Activated CD8-positive, alpha-beta T cell treated with anti-CD3 and anti-CD28 coated beads for 36 hours (primary cell): ENCODE results near the gene SASH1. TPM values are rescaled to one million over a fixed set of nuclear protein-coding genes. Genes with fewer than 3 reads are reported as not detected.

ENCODE experiments used
- ATAC-seq: fragments of 200-7000 bp; cut with Tn5 transposase; one replicate; pipeline ENCODE4 v1.10.0; 2021; ENCODE audit warnings: mild to moderate bottlenecking, moderate library complexity
- CTCF ChIA-PET: fragments of 350-600 bp; sonication (Branson Sonifier 250); formaldehyde crosslinking; loops from one replicate; lab custom pipeline; 2021; ENCODE audit warnings: antibody characterized with exemption; lab: Charles Lee
- POLR2A ChIA-PET: fragments of 350-600 bp; sonication (Branson Sonifier 250); formaldehyde crosslinking; loops from one replicate; lab custom pipeline; 2021; ENCODE audit warnings: antibody characterized with exemption; lab: Charles Lee
- DNase-seq: peaks from one replicate; pipeline ENCODE4 v3.0.0-alpha.2; 2020
- H3K27ac Mint-ChIP-seq: one replicate; pipeline ENCODE4 v1.8.0; 2021; ENCODE audit warnings: mild to moderate bottlenecking, mixed read lengths
- H3K27me3 Mint-ChIP-seq: one replicate; pipeline ENCODE4 v1.8.0; 2021; ENCODE audit warnings: mixed read lengths
- H3K36me3 Mint-ChIP-seq: one replicate; pipeline ENCODE4 v1.8.0; 2021; ENCODE audit warnings: low read depth, mixed read lengths
- H3K4me1 Mint-ChIP-seq: one replicate; pipeline ENCODE4 v1.8.0; 2021; ENCODE audit warnings: low read depth, mixed read lengths
- H3K4me3 Mint-ChIP-seq: one replicate; pipeline ENCODE4 v1.8.0; 2021; ENCODE audit warnings: mild to moderate bottlenecking, moderate library complexity, mixed read lengths
- H3K9me3 Mint-ChIP-seq: one replicate; pipeline ENCODE4 v1.8.0; 2021; ENCODE audit warnings: mixed read lengths
- intact Hi-C: fragments of 100-400 bp; cut with micrococcal nuclease; formaldehyde crosslinking; loops from one replicate; pipeline ENCODE4 v1.10.0; 2022
- total RNA-seq, 2 experiments: library from RNA; stranded (reverse); gene quantifications; one replicate each; pipeline ENCODE4 v1.2.3, GENCODE V29; 2021
- TF ChIP-seq, protein P1 (sequence below): fragments of 200-600 bp; IDR thresholded peaks from one replicate; pipeline ENCODE4 v1.8.0; 2022; ENCODE audit warnings: antibody characterized with exemption, mild to moderate bottlenecking

Gene SASH1
- total RNA-seq, 2 experiments from 2014 or later = 0.04 to 0.05 TPM

DNA sequence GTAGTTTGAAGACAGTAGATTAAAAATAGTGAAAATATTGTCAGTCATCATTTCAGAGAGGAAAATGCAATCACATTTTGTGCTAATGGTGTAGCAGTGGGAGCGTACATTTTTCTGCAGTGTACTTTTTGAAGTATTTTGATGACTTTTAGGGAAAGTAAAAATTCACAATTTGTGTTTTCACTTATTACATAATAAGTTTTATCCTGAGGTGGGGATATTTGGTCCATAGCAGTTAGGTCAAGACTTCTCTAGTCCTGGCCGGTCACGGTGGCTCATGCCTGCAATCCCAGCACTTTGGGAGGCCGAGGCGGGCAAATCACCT lies 122.3 kb downstream of the SASH1 start:
- DNase-seq (no peak), ATAC-seq (no peak)
- peaks cover 8% of the 10 kb centered on the region for H3K27me3 Mint-ChIP-seq
- intact Hi-C loops = no loop called here
- POLR2A ChIA-PET = no interaction called here
- TF ChIP-seq, protein P1, sequence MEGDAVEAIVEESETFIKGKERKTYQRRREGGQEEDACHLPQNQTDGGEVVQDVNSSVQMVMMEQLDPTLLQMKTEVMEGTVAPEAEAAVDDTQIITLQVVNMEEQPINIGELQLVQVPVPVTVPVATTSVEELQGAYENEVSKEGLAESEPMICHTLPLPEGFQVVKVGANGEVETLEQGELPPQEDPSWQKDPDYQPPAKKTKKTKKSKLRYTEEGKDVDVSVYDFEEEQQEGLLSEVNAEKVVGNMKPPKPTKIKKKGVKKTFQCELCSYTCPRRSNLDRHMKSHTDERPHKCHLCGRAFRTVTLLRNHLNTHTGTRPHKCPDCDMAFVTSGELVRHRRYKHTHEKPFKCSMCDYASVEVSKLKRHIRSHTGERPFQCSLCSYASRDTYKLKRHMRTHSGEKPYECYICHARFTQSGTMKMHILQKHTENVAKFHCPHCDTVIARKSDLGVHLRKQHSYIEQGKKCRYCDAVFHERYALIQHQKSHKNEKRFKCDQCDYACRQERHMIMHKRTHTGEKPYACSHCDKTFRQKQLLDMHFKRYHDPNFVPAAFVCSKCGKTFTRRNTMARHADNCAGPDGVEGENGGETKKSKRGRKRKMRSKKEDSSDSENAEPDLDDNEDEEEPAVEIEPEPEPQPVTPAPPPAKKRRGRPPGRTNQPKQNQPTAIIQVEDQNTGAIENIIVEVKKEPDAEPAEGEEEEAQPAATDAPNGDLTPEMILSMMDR = peak; percentile 19
- H3K36me3 Mint-ChIP-seq = no peaks in the 10 kb centered on the region
- no peaks in the 10 kb centered on the region for H3K9me3 Mint-ChIP-seq
- CTCF ChIA-PET = interaction anchor here (1.0 to 4.6 kb wide), 6 partner anchors 11 to 288 kb away, joined by 3 to 43 read pairs (median 4); no protein-coding TSS in a partner anchor
- H3K4me3 Mint-ChIP-seq = no peak overlapping the region
- H3K4me1 Mint-ChIP-seq = no peaks in the 10 kb centered on the region
- H3K27ac Mint-ChIP-seq = no peak overlapping the region

DNA sequence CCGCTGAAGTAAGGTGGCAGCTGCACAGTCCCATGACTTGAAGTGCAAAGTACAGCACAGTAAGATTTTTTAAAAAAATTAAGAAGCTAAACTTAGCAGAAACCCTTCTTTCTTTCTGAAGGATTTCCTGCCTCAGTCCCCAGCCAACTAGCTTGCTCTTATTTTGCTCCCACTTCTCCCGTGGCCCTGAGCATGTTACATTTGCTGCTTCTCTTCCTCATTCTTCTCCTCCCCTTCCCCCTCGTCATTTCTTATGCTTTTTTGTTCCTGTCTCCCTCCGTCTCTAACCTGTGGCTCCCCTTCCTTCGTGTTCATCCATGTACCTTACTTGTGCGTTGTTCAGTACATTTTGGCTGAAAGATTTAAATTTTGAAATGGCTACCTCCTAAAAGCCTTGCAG lies 123.0 kb downstream of the SASH1 start:
- POLR2A ChIA-PET = no interaction called here
- H3K27me3 Mint-ChIP-seq = peaks cover 10% of the 10 kb centered on the region
- H3K27ac Mint-ChIP-seq = no peak overlapping the region
- ATAC-seq (no peak), DNase-seq (no peak)
- intact Hi-C loops = no loop called here
- H3K4me3 Mint-ChIP-seq = no peak overlapping the region
- TF ChIP-seq, protein P1 = no peak
- H3K4me1 Mint-ChIP-seq = no peaks in the 10 kb centered on the region
- CTCF ChIA-PET = interaction anchor here (0.7 to 4.6 kb wide), 5 partner anchors 10 to 289 kb away, joined by 3 to 43 read pairs (median 3); no protein-coding TSS in a partner anchor
- H3K36me3 Mint-ChIP-seq = no peaks in the 10 kb centered on the region
- H3K9me3 Mint-ChIP-seq = no peaks in the 10 kb centered on the region

DNA sequence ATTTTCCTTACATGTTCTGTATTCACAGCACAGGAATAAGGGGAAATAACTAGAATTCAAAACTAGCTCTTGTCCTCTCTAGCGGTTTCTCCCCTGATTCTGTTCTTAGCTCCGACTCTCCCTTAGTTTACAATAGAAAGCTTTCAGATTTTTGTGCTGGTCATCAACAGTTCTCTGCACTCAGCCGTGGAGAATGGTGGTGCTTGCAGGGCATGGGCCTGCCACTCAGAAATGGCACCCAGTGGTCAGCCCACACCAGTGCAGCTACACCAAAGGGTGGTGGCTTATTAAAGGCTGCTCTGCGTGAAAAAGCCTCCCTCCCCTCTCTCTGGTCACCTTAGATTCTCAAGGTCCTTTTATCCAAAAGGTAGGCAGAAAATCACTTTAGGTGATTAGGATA lies 123.5 kb downstream of the SASH1 start:
- no peak overlapping the region for H3K27ac Mint-ChIP-seq
- ChIA-PET POLR2A (no interaction called here), CTCF (interaction anchor here (0.7 to 4.6 kb wide), 6 partner anchors 10 to 289 kb away, joined by 3 to 43 read pairs (median 3); no protein-coding TSS in a partner anchor)
- DNase-seq (no peak), ATAC-seq (no peak)
- intact Hi-C loops = no loop called here
- H3K27me3 Mint-ChIP-seq = peaks cover 11% of the 10 kb centered on the region
- H3K36me3 Mint-ChIP-seq = no peaks in the 10 kb centered on the region
- TF ChIP-seq, protein P1 = no peak
- no peak overlapping the region for H3K4me3 Mint-ChIP-seq
- H3K9me3 Mint-ChIP-seq = no peaks in the 10 kb centered on the region
- no peaks in the 10 kb centered on the region for H3K4me1 Mint-ChIP-seq

DNA sequence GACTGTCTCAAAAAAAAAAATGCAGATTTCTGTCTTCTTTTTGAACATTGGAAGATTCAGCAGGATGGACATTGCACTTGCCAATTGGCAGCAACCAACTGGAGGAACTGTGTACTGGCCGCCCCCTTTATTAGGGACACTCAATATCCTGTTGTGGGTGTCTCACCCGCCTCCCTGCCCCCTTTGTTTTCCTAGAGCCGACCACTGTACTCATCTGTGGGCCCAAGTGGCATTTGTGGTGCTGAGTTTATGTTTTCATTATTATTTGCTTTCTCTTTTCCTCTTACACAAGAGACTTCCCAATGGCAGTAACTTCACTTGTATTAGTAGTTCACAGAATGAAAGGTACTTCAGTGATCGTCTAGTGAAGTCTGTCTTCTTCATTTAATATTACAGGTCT lies 125.3 kb downstream of the SASH1 start:
- H3K4me1 Mint-ChIP-seq = no peaks in the 10 kb centered on the region
- no peaks in the 10 kb centered on the region for H3K9me3 Mint-ChIP-seq
- ATAC-seq (no peak), DNase-seq (no peak)
- H3K27ac Mint-ChIP-seq = no peak overlapping the region
- TF ChIP-seq, protein P1 = no peak
- no peak overlapping the region for H3K4me3 Mint-ChIP-seq
- intact Hi-C loops = no loop called here
- H3K27me3 Mint-ChIP-seq = peaks cover 11% of the 10 kb centered on the region
- no peaks in the 10 kb centered on the region for H3K36me3 Mint-ChIP-seq
- POLR2A ChIA-PET = no interaction called here
- CTCF ChIA-PET = no interaction called here

DNA sequence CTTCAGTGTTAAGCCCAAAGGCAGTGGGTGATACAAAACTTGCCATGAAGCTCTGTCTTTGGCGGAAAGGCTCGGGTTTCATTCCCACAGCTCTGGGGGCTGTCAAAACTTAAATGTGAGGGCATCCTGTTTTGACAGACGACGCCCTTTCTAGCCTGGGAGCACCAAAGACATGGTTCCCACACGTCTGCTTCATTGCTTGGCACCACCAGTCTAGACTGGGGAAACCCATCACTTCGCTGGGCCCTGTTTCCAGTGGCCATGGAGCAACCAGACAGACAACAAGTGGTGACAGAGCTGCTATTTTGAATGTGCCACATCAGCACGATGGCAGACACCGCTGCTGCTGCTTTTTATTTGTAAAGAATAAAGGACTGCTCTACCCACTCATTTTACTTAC lies 127.5 kb downstream of the SASH1 start:
- POLR2A ChIA-PET = no interaction called here

More for the DNA sequence above, 127.5 kb downstream of the SASH1 start:
- Mint-ChIP-seq H3K27me3 (peaks cover 7% of the 10 kb centered on the region), H3K4me1 (no peaks in the 10 kb centered on the region), H3K36me3 (no peaks in the 10 kb centered on the region), H3K27ac (no peak overlapping the region), H3K4me3 (no peak overlapping the region), H3K9me3 (no peaks in the 10 kb centered on the region)
- intact Hi-C loops = no loop called here
- DNase-seq (no peak), ATAC-seq (no peak)
- CTCF ChIA-PET = interaction anchor here (1.2 kb wide), 1 partner anchor 11 kb away, joined by 4 read pairs; no protein-coding TSS in a partner anchor
- TF ChIP-seq, protein P1 = no peak
